ENCODE data around the gene LPIN1.
"Not testable (repeated sequence)": the region's sequence is repeated elsewhere in the genome, so short reads cannot be mapped to it uniquely, and the experiment has no call there.

LPIN1 gene

DNA sequence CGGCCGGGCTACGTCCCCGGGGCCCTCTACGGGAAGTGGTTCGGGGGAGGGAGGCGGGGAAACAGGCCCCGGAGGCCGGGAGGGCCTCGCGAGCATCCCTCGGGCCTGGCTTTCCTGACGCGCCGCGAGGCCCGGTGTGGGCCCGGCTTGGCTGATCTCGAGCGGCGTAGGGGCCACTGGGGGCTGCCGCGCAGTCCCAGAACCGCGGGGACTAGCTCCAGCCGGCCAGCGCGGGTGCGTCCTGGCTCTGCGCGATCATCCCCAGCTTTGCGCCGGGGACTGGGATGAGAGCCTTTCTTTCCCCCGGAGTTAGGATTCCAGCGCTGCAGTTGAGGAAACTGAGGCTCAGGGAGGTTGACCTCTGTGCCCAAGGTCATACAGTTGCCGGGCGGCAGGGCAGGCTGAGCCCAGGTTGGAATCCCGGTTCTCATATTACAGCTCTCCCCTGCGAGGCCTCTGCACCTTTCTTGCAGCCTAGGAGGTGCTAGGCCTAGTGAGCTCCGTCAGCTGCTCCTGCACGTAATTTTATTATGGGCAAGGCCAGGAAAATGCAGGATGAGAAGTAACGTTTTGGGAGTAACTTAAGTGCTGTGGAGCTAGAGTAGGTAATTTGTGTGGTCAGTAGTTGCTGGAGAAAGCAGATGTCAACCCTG lies 501 bp downstream of the LPIN1 start:
- DNase-seq (no peak), ATAC-seq (peak; percentile 60)
- peak overlapping the region; percentile 92 to 93 for H3K4me3 Mint-ChIP-seq
- no peaks in the 10 kb centered on the region for H3K27me3 Mint-ChIP-seq
- peaks cover 81% of the 10 kb centered on the region for H3K4me1 Mint-ChIP-seq
- peak overlapping the region; percentile 87 to 89 for H3K27ac Mint-ChIP-seq
- H3K9me3 Mint-ChIP-seq = no peaks in the 10 kb centered on the region

DNA sequence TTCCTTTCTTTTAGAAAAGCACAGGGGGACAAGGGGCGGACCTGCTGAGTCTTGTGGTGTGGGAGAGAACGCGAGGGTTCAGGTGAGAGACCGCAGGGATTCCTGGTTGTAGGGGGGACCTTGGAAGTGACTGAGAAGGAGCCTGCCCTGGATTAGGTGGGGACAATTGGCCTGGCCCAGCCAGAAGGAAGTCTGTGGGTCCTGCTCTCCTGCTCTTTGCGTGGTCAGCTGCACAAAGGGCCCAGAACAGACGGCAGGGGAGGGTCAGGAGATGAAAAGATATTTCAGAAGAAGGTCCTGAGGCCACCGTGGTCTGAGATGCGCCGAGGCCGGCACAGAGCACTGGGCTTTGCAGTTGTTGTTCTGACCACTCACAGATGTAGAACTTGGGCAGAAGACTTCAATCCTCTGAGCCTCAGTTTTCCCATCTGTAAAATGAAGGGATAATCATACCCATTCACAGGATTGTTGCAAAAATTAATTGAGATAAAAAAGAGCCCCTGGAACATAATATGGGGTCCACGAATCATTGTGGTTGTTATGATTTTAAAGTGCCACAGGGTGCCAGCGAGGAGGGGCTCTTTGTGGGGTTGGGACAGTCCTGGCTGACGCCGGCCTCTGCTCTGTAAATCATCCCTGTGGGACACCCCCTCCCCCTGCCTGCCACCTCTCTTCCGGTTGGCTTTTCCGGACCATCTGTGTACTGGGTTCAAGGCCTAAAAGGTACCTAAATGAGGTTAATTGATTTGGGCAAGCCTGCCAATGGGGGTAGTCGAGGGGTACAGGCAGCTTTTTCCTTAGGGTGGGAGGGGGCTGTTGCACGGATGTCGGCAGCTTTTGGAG lies 1.8 kb downstream of the LPIN1 start:
- DNase-seq (no peak), ATAC-seq (no peak)
- Mint-ChIP-seq H3K27me3 (no peaks in the 10 kb centered on the region), H3K4me1 (peaks cover 91% of the 10 kb centered on the region), H3K27ac (peak overlapping the region; percentile 3 to 90), H3K9me3 (no peaks in the 10 kb centered on the region), H3K4me3 (peak overlapping the region; percentile 92 to 93)

DNA sequence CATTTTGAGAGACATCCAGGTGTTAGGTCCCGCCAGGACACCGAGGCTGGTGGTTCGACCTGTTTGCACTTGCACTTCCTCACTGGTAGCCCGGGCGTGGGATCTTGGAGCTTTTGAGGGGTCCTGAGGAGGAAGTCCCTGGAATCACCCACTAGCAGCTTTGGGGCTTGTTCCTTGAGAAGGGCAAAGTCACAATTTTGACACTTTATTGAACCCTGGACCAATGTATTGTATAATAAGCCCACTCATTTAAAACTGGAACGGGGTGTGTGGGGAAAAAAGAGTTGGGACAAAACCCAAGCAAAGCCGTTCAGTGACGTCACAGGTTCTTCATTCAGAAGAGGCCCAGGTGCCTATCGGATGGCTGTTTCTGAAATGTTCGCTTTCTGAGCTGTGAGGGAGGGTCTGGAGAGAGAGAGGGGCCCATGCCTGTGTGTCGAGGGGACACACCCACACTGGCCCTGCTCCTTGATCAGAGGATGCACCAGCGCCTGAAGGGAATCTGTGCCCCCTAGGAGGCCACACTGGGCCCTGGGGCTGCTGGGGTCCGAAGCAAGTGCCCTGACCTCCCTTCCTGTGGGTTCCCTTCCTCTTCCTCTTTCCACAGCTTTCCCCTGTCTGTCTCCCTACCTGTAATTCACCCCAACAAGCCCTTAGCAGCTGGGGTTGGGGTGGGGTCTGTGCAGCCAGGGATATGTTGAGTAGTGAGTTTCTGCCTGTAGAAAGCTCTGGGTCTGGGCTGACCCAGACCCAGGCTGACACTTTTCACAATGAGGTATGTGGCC lies 2.6 kb downstream of the LPIN1 start:
- Mint-ChIP-seq H3K27me3 (no peaks in the 10 kb centered on the region), H3K4me3 (peak overlapping the region; percentile 92 to 93), H3K4me1 (peaks cover 91% of the 10 kb centered on the region), H3K27ac (peak overlapping the region in 1 of 2 donors; percentile 90), H3K9me3 (no peaks in the 10 kb centered on the region)
- DNase-seq (no peak), ATAC-seq (no peak)

DNA sequence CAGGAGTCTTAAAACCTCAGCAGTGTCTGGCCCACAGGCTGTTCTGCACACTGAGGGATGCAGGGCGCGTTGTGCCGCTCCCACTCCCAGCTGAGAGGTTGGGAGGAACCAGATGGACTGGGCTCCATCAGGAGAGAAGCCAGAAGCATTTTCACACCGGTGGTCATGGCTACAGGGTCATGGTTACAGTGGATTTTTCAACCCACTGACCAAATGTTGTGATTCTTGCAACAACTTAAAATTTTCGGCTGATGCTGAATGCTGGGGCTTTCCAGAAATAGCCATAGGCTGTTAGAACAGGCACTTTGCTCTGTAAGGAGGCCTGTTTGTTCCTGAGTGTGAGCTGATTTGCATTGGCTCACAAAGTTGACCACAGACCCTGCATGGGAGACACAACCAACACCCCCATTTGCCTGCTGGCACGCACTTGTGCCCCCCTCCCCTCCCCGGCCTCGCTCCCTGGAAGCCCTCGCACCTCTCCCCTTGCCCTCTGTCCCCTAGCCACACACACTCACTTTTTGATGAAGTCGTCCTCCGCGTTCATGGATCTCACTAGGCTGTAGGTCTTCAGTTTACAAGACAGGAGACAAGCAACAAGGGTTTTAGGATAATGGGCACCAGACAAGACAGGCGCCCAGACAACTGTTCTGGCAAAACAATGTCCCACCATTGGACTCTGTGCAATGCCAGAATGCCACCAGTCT lies 3.4 kb downstream of the LPIN1 start:
- DNase-seq = no peak
- Mint-ChIP-seq H3K27ac (peak overlapping the region; percentile 37 to 49), H3K9me3 (no peaks in the 10 kb centered on the region), H3K4me1 (peaks cover 91% of the 10 kb centered on the region), H3K4me3 (peak overlapping the region; percentile 92 to 93), H3K27me3 (no peaks in the 10 kb centered on the region)
- ATAC-seq = no peak

DNA sequence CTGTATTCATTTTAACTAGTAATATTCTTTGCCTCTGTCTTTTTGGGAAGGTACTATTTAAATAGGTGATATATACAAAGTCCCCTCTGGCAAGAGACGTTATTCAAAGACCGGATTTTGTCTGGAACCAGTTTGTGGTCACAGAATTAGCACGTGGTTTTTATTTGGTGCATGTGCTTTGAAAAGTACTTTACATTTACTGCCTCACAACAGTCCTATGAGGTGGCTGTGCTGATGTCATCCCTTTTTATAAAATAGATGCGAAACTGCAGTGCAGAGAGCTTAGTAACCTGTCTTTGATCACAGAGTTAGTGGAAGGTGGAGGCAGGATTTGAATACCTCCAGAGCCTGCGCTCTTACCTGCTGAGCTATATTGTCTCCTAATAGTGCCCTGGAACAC lies 4.0 kb downstream of the LPIN1 start:
- Mint-ChIP-seq H3K4me3 (peak overlapping the region; percentile 73 to 93), H3K4me1 (peaks cover 91% of the 10 kb centered on the region), H3K9me3 (no peaks in the 10 kb centered on the region), H3K27ac (peak overlapping the region; percentile 49 to 92), H3K27me3 (no peaks in the 10 kb centered on the region)
- ATAC-seq (peak; percentile 68), DNase-seq (peak; percentile 47 to 63)

DNA sequence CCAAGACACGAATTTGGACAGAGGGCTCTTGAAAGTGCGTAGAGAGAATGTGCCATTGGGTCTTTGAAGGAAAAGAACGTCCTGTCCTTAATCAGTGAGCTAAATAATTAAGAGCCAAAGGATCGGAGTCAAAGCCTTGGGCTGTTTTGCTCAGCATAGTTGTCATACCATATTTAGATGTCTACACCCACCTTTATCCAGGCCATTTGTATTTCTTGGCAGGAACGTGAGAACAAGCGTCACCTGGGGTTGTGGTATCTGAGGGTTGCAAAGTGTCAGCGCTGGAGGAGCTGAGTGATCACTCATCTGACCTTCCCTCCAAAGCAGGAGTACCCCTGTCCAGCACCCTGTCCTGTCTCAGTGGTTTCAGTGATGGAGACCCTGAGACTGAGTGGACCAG lies 4.5 kb downstream of the LPIN1 start:
- peak overlapping the region; percentile 73 for H3K4me3 Mint-ChIP-seq
- H3K27me3 Mint-ChIP-seq = no peaks in the 10 kb centered on the region
- no peak for ATAC-seq
- no peaks in the 10 kb centered on the region for H3K9me3 Mint-ChIP-seq
- H3K27ac Mint-ChIP-seq = peak overlapping the region in 1 of 2 donors; percentile 92
- H3K4me1 Mint-ChIP-seq = peaks cover 92% of the 10 kb centered on the region
- peak in 1 of 2 donors; percentile 40 for DNase-seq

DNA sequence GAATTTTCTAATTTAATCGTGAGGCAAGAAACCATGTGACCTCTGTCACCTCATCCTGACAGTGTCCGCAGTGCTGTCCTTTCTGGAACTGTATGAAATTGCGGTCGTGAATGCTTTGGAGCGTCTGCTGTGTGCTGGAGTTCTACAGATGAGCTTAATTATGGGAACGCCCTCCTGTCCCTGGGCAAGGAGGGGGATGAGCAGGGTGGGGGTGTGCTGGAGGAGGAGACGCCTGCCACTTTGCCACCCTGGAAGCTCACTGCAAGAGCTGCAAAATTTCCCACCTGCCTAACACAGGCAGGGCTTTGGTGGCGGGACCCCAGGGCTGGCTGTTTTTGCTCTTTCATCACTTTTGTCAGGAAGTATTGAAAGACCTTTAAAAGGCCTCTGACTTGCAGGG lies 6.5 kb downstream of the LPIN1 start:
- peaks cover 94% of the 10 kb centered on the region for H3K4me1 Mint-ChIP-seq

DNA sequence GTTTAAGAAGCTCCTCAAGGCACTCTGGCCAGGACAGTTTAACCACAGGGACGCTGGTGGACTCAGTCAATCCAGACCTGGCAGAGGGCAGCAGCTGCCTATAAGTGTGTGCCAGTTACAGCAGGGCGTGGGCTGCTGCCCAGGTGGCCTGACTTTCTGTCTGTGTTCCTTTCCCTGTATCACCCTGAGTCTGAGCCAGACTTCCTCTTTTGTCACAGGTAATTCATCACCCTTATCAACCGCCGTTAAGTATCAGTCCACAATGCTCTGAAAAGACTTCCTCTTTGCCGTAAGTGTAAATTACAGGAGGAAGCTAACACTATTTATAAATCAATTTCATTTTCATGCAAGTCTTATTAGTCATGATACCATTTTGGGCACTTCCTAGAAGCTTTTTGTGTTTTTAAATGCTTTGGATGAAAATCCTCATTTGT lies 7.0 kb downstream of the LPIN1 start:
- peak overlapping the region; percentile 73 to 83 for H3K4me3 Mint-ChIP-seq
- DNase-seq (peak in 1 of 2 donors; percentile 42), ATAC-seq (peak; percentile 54)
- no peaks in the 10 kb centered on the region for H3K9me3 Mint-ChIP-seq
- peak overlapping the region; percentile 90 to 94 for H3K27ac Mint-ChIP-seq
- H3K27me3 Mint-ChIP-seq = no peaks in the 10 kb centered on the region
- peaks cover 94% of the 10 kb centered on the region for H3K4me1 Mint-ChIP-seq

More for the DNA sequence above, 6.5 kb downstream of the LPIN1 start:
- Mint-ChIP-seq H3K4me3 (peak overlapping the region; percentile 73 to 83), H3K9me3 (no peaks in the 10 kb centered on the region), H3K27ac (peak overlapping the region; percentile 90 to 94), H3K27me3 (no peaks in the 10 kb centered on the region)
- DNase-seq (no peak), ATAC-seq (no peak)

DNA sequence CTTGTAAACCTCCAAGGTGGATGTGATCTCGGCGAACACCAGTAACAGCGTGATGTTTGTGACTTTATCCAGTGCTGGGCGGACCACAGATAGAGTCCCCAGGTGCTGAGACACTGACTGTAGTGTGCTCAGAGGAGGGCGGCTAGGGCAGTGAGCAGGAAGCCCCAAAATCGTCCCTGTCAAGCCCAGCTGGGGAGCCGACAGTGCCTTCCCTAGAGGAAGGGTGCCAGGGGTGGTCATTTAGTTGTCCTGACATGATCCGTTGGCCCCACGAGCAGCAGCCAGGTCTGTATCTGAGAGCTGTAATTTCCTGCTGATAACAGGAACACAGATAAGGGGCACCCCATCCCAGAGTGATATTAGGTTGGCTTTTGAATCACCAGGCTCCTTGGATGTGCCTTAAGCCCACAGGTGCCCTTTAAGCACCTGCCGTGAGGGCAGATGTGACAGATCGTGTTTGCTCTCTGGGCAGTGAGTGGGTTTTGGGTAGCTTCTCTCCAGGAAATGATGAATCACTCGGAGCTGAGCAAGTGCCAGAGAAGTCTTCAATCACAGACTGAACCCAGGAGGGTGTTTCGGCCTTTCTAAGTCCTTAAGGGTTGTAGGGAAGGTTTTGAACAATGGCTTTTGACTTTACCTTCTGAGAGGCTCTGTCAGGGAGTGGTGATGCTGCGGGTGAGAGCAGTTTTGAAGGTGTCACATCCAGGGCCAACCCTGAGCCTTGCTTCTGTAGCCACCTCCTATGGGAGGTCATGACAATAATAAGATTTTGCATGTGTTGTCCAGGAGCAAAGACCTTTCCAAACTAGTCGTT lies 7.7 kb downstream of the LPIN1 start:
- DNase-seq (peak; percentile 69 to 80), ATAC-seq (peak; percentile 82)
- Mint-ChIP-seq H3K27ac (peak overlapping the region; percentile 90 to 94), H3K4me1 (peaks cover 94% of the 10 kb centered on the region), H3K4me3 (peak overlapping the region; percentile 73 to 83), H3K9me3 (no peaks in the 10 kb centered on the region), H3K27me3 (no peaks in the 10 kb centered on the region)

DNA sequence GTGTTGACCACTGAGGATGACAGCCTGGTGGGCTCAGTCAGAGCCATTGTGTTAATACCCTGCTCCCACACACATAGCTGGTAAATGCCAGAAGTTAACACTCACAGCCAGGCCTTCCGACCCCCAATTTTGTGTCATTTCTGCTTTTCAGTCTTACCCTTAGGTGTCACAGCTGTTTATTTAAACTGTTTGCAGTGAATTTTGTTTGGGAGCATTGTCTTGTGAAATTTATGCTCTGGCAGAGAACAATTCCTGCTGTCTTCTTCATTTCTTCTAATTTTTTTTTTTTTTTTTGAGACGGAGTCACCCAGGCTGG lies 8.2 kb downstream of the LPIN1 start:
- H3K9me3 Mint-ChIP-seq = no peaks in the 10 kb centered on the region
- H3K27me3 Mint-ChIP-seq = no peaks in the 10 kb centered on the region
- ATAC-seq (no peak), DNase-seq (no peak)
- H3K4me1 Mint-ChIP-seq = peaks cover 91% of the 10 kb centered on the region
- peak overlapping the region; percentile 59 to 90 for H3K27ac Mint-ChIP-seq
- H3K4me3 Mint-ChIP-seq = peak overlapping the region; percentile 73 to 83

DNA sequence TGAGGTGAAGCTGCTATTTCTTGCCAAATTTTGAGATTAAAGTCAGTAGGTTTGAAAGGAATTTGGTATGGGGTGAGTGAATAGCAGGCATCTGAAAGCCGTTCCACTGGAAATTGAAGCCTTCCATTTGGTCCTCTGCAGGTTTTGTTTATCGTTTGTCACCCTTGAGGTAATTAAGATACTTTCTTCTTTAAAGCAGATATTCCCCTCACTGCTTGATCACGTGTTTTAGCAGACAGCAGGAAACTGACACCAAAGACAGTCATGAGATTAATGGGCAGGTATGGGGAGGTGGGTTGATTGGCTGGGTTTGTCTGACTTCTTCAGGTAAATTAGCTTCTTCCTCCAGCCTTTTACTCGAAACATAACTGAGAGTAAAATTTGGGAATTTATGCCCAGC lies 10.7 kb downstream of the LPIN1 start:
- ATAC-seq (no peak), DNase-seq (no peak)
- no peaks in the 10 kb centered on the region for H3K9me3 Mint-ChIP-seq
- no peaks in the 10 kb centered on the region for H3K27me3 Mint-ChIP-seq
- peak overlapping the region; percentile 80 to 91 for H3K27ac Mint-ChIP-seq
- H3K4me1 Mint-ChIP-seq = peaks cover 89% of the 10 kb centered on the region
- peak overlapping the region; percentile 49 to 60 for H3K4me3 Mint-ChIP-seq

DNA sequence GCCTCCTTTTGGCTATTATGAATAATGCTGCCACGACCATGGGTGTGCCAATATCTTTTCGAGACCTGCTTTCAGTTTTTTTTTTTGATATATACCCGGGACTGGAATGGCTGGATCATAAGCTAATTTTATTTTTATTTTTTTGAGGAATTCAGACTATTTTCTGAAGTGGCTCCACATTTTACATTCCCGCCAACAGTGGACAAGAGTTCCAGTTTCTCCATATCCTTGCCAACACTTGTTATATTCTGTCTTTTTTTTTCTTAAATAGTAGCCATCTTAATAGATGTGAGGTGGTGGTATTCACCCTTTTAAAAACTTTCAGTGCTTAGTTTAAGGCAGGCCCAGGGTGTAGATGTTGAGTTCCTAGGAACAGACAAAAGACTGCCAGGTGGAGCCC lies 11.8 kb downstream of the LPIN1 start:
- peak overlapping the region in 1 of 2 donors; percentile 55 for H3K27ac Mint-ChIP-seq
- DNase-seq (no peak), ATAC-seq (no peak)
- H3K9me3 Mint-ChIP-seq = no peaks in the 10 kb centered on the region
- peaks cover 88% of the 10 kb centered on the region for H3K4me1 Mint-ChIP-seq
- no peaks in the 10 kb centered on the region for H3K27me3 Mint-ChIP-seq
- no peak overlapping the region for H3K4me3 Mint-ChIP-seq

DNA sequence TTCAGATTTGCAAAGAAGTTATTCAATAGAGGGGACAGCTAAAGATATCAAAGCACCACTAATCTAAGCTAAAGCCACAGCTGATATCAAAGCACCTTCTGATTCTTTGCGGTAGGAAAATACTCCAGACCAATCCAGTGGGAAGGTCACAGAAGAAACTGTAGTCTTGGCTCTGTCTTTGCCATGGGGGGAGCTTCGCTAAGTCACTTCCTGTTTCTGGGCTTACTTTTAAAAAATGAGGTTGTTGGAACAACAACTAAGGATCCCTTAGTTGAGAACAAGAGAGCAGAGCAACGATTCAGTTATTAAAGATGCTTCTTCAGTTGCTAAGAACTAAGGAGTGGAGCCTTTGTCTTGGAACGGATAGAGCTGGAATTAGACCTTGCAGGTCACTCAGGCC lies 12.2 kb downstream of the LPIN1 start:
- H3K4me3 Mint-ChIP-seq = no peak overlapping the region
- H3K27me3 Mint-ChIP-seq = no peaks in the 10 kb centered on the region
- H3K27ac Mint-ChIP-seq = peak overlapping the region in 1 of 2 donors; percentile 59
- H3K9me3 Mint-ChIP-seq = no peaks in the 10 kb centered on the region
- H3K4me1 Mint-ChIP-seq = peaks cover 83% of the 10 kb centered on the region
- DNase-seq = no peak
- no peak for ATAC-seq

DNA sequence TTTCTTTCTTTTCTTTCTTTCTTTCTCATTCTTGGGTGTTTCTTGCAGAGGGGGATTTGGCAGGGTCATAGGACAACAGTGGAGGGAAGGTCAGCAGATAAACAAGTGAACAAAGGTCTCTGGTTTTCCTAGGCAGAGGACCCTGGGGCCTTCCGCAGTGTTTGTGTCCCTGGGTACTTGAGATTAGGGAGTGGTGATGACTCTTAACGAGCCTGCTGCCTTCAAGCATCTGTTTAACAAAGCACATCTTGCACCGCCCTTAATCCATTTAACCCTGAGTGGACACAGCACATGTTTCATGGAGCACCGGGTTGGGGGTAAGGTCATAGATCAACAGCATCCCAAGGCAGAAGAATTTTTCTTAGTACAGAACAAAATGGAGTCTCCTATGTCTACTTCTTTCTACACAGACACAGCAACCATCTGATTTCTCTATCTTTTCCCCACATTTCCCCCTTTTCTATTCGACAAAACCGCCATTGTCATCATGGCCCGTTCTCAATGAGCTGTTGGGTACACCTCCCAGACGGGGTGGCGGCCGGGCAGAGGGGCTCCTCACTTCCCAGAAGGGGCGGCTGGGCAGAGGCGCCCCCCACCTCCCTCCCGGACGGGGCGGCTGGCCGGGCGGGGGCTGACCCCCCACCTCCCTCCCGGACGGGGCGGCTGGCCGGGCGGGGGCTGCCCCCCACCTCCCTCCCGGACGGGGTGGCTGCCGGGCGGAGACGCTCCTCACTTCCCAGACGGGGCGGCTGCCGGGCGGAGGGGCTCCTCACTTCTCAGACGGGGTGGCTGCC lies 12.9 kb downstream of the LPIN1 start:
- peak overlapping the region in 1 of 2 donors; percentile 2 for H3K27ac Mint-ChIP-seq
- ATAC-seq, H3K4me3 Mint-ChIP-seq, H3K9me3 Mint-ChIP-seq, H3K27me3 Mint-ChIP-seq, DNase-seq: not testable (repeated sequence)
- H3K4me1 Mint-ChIP-seq = peaks cover 79% of the 10 kb centered on the region
